ENCODE measurements around the gene PDP2. TPM values are rescaled to one million over a fixed set of nuclear protein-coding genes. Genes with fewer than 3 reads are reported as not detected.

Gene PDP2
- total RNA-seq, 2 experiments from 2014 or later = 29.2 to 33.3 TPM

GRCh38 chr16:66913081-66913480, 32.8 kb downstream of the PDP2 start:
- Mint-ChIP-seq H3K9me3 (ENCODE audit: low read depth) (no peaks in the 10 kb centered on the region), H3K36me3 (no peaks in the 10 kb centered on the region), H3K27me3 (peaks cover 5% of the 10 kb centered on the region), H3K4me1 (no peaks in the 10 kb centered on the region), H3K4me3 (no peak overlapping the region), H3K27ac (no peak overlapping the region)
- CTCF ChIA-PET = interaction anchor here (0.6 kb wide), 1 partner anchor 17 kb away, joined by 3 read pairs; no protein-coding TSS in a partner anchor
- DNase-seq (no peak), ATAC-seq (no peak)

GRCh38 chr16:66913711-66914110, 33.4 kb downstream of the PDP2 start:
- Mint-ChIP-seq H3K9me3 (ENCODE audit: low read depth) (no peaks in the 10 kb centered on the region), H3K4me1 (no peaks in the 10 kb centered on the region), H3K4me3 (no peak overlapping the region), H3K27me3 (peaks cover 5% of the 10 kb centered on the region), H3K36me3 (no peaks in the 10 kb centered on the region), H3K27ac (no peak overlapping the region)
- DNase-seq = no peak
- no peak for ATAC-seq
- CTCF ChIA-PET = no interaction called here

- H3K4me3 Mint-ChIP-seq = no peak overlapping the region
- H3K27ac Mint-ChIP-seq = no peak overlapping the region
- no peaks in the 10 kb centered on the region for H3K36me3 Mint-ChIP-seq
- ATAC-seq = no peak
- H3K4me1 Mint-ChIP-seq = no peaks in the 10 kb centered on the region
- H3K27me3 Mint-ChIP-seq = peaks cover 5% of the 10 kb centered on the region
- CTCF ChIA-PET = interaction anchor here (0.7 kb wide), 1 partner anchor 14 kb away, joined by 3 read pairs; no protein-coding TSS in a partner anchor
- H3K9me3 Mint-ChIP-seq (ENCODE audit: low read depth) = no peaks in the 10 kb centered on the region
- no peak for DNase-seq
These were observed 34.2 kb downstream of the PDP2 start for GRCh38 chr16:66914541-66914940.

GRCh38 chr16:66915041-66915440, 34.7 kb downstream of the PDP2 start:
- H3K4me3 Mint-ChIP-seq = no peak overlapping the region
- H3K27ac Mint-ChIP-seq = no peak overlapping the region
- no peaks in the 10 kb centered on the region for H3K4me1 Mint-ChIP-seq
- CTCF ChIA-PET = interaction anchor here (0.7 kb wide), 1 partner anchor 13 kb away, joined by 3 read pairs; no protein-coding TSS in a partner anchor
- H3K27me3 Mint-ChIP-seq = peaks cover 7% of the 10 kb centered on the region
- no peak for ATAC-seq
- DNase-seq = no peak
- H3K9me3 Mint-ChIP-seq (ENCODE audit: low read depth) = no peaks in the 10 kb centered on the region
- no peaks in the 10 kb centered on the region for H3K36me3 Mint-ChIP-seq

GRCh38 chr16:66916518-66916917, 36.2 kb downstream of the PDP2 start:
- Mint-ChIP-seq H3K27ac (no peak overlapping the region), H3K36me3 (no peaks in the 10 kb centered on the region), H3K4me3 (no peak overlapping the region), H3K4me1 (no peaks in the 10 kb centered on the region), H3K9me3 (ENCODE audit: low read depth) (no peaks in the 10 kb centered on the region), H3K27me3 (peaks cover 19% of the 10 kb centered on the region)
- CTCF ChIA-PET = no interaction called here
- DNase-seq (no peak), ATAC-seq (no peak)

GRCh38 chr16:66917741-66918140, 37.4 kb downstream of the PDP2 start:
- CTCF ChIA-PET = interaction anchor here (0.8 to 12.2 kb wide), 4 partner anchors 8 to 87 kb away, joined by 4 to 140 read pairs (median 10); partner anchors contain the start of gene NAE1
- no peaks in the 10 kb centered on the region for H3K36me3 Mint-ChIP-seq
- no peak overlapping the region for H3K27ac Mint-ChIP-seq

GRCh38 chr16:66918355-66918754, 38.0 kb downstream of the PDP2 start:
- Mint-ChIP-seq H3K4me3 (no peak overlapping the region), H3K4me1 (no peaks in the 10 kb centered on the region), H3K27me3 (peaks cover 25% of the 10 kb centered on the region), H3K36me3 (no peaks in the 10 kb centered on the region), H3K27ac (no peak overlapping the region), H3K9me3 (ENCODE audit: low read depth) (no peaks in the 10 kb centered on the region)
- DNase-seq = no peak
- no peak for ATAC-seq
- CTCF ChIA-PET = interaction anchor here (0.8 to 12.2 kb wide), 5 partner anchors 9 to 88 kb away, joined by 4 to 140 read pairs (median 10); partner anchors contain the start of gene NAE1

More at GRCh38 chr16:66917741-66918140, 37.4 kb downstream of the PDP2 start:
- Mint-ChIP-seq H3K4me1 (no peaks in the 10 kb centered on the region), H3K9me3 (ENCODE audit: low read depth) (no peaks in the 10 kb centered on the region), H3K27me3 (peaks cover 20% of the 10 kb centered on the region), H3K4me3 (no peak overlapping the region)
- ATAC-seq (no peak), DNase-seq (no peak)

GRCh38 chr16:66918803-66919568, 38.7 kb downstream of the PDP2 start, which contains the start of gene CDH16:
TSS of gene CDH16 (minus strand) at chr16:66918885. CDS start at chr16:66918065, 820 bp downstream.
- Mint-ChIP-seq H3K4me3 (no peak within 1 kb of the TSS), H3K27ac (no peak within 1 kb of the TSS), H3K9me3 (ENCODE audit: low read depth) (no peaks in the 10 kb centered on the region), H3K36me3 (no peaks in the 10 kb centered on the region), H3K4me1 (no peaks in the 10 kb centered on the region), H3K27me3 (peaks cover 31% of the 10 kb centered on the region)
- DNase-seq (no peak), ATAC-seq (no peak)
- CTCF ChIA-PET = interaction anchor here (2.0 to 12.2 kb wide), 4 partner anchors 9 to 51 kb away, joined by 5 to 140 read pairs (median 12); no protein-coding TSS in a partner anchor

GRCh38 chr16:66919569-66920298, 39.4 kb downstream of the PDP2 start:
- no peak for DNase-seq
- H3K4me3 Mint-ChIP-seq = no peak overlapping the region
- no peak for ATAC-seq
- no peaks in the 10 kb centered on the region for H3K36me3 Mint-ChIP-seq
- H3K27ac Mint-ChIP-seq = no peak overlapping the region
- CTCF ChIA-PET = interaction anchor here (2.8 to 12.2 kb wide), 3 partner anchors 9 to 51 kb away, joined by 10 to 140 read pairs (median 15); no protein-coding TSS in a partner anchor
- H3K9me3 Mint-ChIP-seq (ENCODE audit: low read depth) = no peaks in the 10 kb centered on the region
- H3K27me3 Mint-ChIP-seq = peaks cover 37% of the 10 kb centered on the region
- H3K4me1 Mint-ChIP-seq = peaks cover 2% of the 10 kb centered on the region

GRCh38 chr16:66920299-66920590, 39.9 kb downstream of the PDP2 start:
- Mint-ChIP-seq H3K27ac (no peak overlapping the region), H3K9me3 (ENCODE audit: low read depth) (no peaks in the 10 kb centered on the region), H3K4me3 (no peak overlapping the region), H3K4me1 (peaks cover 3% of the 10 kb centered on the region), H3K36me3 (no peaks in the 10 kb centered on the region), H3K27me3 (peaks cover 40% of the 10 kb centered on the region)
- ATAC-seq (no peak), DNase-seq (no peak)
- CTCF ChIA-PET = interaction anchor here (2.8 to 12.2 kb wide), 3 partner anchors 8 to 52 kb away, joined by 10 to 140 read pairs (median 15); no protein-coding TSS in a partner anchor

- H3K27me3 Mint-ChIP-seq = peaks cover 46% of the 10 kb centered on the region
These were observed 40.8 kb downstream of the PDP2 start for GRCh38 chr16:66920924-66921680.

GRCh38 chr16:66921729-66922450, 41.6 kb downstream of the PDP2 start:
- DNase-seq (no peak), ATAC-seq (no peak)
- H3K4me1 Mint-ChIP-seq = peaks cover 10% of the 10 kb centered on the region
- CTCF ChIA-PET = interaction anchor here (0.7 to 12.2 kb wide), 4 partner anchors 25 to 91 kb away, joined by 3 to 140 read pairs (median 3); partner anchors contain the start of gene NAE1
- H3K27me3 Mint-ChIP-seq = peaks cover 46% of the 10 kb centered on the region
- H3K9me3 Mint-ChIP-seq (ENCODE audit: low read depth) = no peaks in the 10 kb centered on the region
- H3K4me3 Mint-ChIP-seq = no peak overlapping the region
- no peak overlapping the region for H3K27ac Mint-ChIP-seq
- no peaks in the 10 kb centered on the region for H3K36me3 Mint-ChIP-seq

More at GRCh38 chr16:66920924-66921680, 40.8 kb downstream of the PDP2 start:
- peaks cover 10% of the 10 kb centered on the region for H3K4me1 Mint-ChIP-seq
- CTCF ChIA-PET = interaction anchor here (1.0 to 12.2 kb wide), 4 partner anchors 28 to 91 kb away, joined by 3 to 140 read pairs (median 6); partner anchors contain the start of gene NAE1
- H3K9me3 Mint-ChIP-seq (ENCODE audit: low read depth) = no peaks in the 10 kb centered on the region
- no peak for DNase-seq
- H3K27ac Mint-ChIP-seq = no peak overlapping the region
- H3K36me3 Mint-ChIP-seq = no peaks in the 10 kb centered on the region
- H3K4me3 Mint-ChIP-seq = no peak overlapping the region
- ATAC-seq = no peak
